AG20443 (cell line): ENCODE data around the gene GLIS1.

Source experiments
- DNase-seq: peaks from one replicate; pipeline ENCODE4 v3.0.0; 2012; ENCODE audit warnings: low spot score, mixed read lengths

GLIS1 gene

DNA sequence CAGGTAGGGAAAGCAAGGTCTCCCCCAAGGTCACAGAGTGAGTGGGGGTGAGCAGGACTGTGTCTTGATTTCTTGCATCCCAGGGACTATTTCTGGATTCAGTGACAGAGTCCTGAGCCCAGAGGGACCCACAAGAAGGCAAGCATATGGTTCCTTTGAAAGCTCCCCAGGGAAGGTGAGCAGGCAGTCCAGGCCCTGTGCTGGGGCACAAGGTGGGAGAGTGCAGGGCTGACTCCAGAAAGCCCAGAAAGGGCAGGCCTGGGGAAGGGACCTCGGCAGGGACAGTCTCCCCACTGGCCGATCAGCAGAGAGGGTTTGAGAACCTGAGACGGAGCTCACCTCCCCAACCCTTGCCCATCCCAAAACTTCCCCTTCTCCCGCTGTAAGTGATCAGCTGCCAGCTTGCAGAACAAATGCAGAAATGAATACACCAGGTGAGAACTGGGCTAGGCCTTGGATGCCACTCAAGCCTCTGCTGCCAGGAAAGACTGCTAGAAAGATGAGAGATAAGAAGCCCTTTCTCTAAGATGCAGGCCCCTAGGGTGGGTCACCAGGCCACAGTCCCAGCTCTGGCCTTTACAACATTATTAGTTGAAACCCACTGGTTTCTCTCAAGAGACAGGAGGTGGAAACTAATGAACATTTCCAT lies 121.0 kb downstream of the GLIS1 start:
- DNase-seq: no peak

DNA sequence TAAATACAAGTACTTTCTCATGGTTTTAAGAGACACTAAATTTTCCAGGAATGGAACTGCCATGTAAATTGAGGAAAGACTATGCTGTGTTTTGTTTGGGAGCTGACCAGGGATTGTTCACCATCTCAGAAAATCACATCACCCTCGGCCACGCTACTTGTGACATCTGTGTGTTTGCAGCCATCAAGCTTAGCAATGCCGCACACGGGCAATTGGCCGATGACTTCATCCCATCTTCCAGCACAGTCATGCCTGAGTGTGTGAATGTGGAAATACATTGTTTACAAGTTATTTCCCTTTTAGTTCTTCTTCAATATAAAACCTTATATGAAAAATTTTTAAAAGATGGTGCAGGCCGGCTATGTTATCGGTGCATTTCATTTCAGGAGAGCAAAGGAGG lies 121.6 kb downstream of the GLIS1 start:
- no peak for DNase-seq

DNA sequence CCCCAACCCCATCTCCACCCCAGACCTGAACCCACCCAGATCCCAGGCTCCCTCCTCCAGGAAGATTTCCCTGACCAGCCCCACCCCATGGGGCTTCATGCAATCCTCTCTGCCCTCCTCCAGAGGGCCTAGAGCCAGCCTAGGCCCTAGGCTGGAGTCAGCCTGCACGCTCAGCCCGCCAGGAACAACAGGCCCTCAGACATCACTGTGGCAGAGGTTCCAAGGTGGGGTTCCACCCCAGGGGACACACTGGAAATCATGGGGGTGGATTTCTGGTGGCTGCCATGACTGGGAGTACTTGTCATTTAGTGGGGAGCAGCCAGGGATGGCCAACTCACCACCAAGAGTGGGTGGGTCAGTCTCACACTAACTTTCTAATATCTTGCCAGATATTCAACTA lies 122.0 kb downstream of the GLIS1 start:
- no peak for DNase-seq

DNA sequence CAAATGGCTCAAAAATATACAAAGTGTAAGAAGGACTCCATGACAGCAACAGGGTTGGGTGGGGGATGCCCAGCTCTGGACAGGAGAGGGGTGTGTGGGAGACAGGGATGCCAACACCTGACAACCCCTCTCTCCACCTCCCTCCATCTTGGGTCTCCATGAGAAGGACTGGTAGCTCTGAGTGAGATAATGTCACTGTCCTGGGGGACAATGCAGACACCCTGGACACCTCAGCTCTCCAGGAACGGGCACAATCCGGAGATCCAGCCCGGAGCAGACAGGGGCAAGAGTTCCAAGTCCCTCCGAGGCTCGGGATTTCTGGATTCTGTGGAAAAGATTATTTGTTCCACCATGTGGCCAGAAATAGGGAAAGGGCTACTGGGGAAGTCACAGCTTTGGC lies 122.5 kb downstream of the GLIS1 start:
- DNase-seq: no peak

DNA sequence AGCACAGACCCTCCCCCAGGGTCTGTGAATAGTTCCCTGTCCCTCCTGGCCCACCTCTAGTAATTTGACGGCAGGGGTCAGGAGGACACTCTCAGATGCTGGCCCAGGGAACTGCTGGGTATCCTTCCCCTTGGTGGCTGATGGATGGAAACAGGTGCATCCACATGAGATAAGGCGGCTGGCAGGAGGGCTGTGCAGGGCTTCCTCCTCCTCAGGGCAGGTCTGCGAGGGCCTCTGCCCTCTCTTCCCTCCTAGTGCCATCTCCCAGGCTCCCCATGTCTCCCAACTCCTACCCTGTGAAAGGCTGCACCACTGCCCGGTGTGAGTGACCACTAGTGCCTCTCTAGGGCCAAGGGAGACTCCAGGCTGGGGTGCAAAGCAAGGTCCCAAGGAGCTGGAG lies 123.9 kb downstream of the GLIS1 start:
- no peak for DNase-seq

DNA sequence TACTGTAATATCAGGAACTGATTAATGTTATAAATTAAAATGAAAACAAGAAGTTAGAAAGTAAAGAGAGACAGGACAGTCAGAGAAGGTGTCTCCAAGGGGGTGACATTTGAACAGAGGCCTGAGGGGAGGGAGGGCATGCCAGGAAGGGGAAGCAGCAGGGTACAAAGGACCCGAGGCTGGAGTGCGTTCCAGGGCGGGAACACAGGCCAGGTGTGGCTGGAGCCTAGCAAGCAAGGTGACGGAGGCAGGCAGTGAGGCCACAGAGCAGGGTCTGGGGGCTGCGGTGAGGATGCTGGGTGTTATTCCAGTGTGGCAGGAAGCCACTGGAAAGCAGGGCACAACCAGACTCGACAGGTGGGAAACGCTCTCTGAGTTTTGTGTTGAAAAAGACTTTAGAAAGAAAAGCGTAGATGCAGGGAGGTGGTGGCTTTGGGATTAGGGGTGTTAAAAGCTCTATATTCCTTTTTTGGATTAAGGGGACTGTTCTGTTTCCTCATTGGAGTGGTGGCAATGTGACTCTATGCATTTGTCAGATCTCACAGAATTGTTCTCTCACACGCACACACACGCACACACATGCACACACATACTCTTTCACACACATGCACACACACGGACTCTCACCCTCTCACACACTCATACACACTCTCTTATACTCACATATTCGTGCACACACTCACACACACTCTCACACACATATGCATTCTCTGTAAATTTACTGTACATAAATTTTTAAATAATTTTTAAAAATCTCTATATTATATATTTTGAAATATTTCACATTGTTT lies 124.5 kb downstream of the GLIS1 start:
- no peak for DNase-seq

DNA sequence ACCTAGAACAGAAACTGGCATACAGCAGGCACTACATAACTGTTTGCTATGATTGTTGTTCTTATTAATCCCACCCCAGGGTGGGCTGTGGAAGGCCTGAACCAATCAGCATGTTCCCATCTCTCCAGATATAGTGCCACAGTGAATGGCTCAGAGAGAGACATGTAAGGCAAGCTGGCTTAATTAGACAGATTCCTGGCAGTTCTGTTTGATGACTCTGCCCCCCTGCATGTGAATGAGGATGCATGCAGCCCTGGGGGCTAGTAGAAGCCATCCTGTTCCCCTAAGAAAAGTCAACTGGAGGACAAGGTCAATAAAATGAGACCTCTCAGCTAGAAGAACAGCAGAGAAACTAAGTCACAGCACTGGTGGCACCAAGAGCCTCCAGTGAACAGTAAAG lies 130.3 kb downstream of the GLIS1 start:
- no peak for DNase-seq

DNA sequence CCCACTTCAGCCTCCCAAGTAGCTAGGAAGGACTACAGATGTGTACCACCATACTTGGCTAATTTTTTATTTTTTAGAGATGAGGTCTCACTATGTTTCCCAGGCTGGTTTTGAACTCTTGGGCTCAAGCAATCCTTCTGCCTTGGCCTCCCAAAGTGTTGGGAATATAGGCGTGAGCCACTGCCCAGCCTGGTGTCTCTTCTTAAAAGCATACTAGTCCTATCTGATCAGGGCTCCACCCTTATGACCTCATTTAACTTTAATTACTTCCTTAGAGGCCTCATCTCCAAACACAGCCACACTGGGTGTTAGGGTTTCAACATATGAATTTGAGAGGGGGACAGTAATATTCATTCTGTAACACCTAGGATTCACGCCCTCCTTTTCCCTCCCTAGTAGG lies 130.9 kb downstream of the GLIS1 start:
- DNase-seq: no peak

DNA sequence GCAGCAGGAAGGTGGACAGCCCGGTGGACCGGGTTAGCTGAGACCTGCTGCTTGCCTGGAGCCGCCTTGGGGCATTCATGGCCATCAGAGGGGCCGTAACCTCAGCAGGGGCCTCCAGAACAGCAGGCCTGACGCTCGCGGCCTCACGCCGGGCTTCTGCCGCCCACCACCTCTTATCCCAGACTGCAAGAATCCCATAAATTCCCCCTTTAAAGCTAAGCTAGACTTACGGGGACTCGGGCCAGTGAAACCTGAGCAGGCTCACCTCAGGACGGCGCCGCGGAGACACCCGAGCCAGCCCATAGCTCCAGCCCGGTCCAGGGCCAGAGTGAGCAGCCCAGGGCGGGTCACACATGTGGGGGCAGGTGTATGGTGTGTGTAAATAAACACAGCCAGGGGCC lies 132.3 kb downstream of the GLIS1 start:
- DNase-seq: no peak

DNA sequence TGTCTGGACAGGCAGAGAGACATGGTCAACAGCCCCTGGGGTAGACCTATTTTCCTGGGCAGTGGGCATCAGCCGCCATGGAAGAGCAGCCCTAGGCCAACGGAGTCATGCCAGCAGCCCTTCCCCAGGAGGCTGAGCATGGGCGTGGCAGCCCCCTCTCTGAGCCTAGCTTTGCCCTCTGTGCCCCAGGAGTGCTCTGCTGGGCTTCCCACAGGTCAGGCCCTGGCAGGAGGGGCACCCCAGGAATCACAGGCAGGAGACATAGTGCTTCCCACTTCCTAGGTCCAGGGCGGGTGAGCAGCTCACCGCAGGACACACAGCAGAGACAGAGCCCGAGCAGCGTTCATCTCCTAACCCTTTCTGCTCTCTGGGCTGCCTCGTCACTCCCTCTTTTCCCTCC lies 132.8 kb downstream of the GLIS1 start:
- DNase-seq: no peak

DNA sequence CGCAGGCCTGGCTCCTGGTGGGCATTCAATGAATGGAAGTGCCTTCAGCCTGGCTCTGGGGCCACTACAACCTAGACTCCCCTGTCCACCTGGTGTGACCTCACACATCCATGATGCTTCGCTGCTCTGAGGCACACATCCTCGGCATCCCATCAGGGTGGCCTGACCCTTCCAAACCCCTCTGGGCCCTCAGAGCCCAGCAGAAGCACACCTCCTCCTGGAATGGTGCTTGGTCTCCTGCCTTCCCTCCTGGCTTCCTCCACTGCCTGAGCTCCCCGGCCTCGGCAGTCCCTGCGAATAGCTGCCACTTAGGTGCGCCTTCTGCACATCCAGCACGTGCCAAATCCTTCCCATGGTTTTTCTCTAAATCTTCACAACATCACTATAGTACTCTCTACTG lies 133.8 kb downstream of the GLIS1 start:
- no peak for DNase-seq

DNA sequence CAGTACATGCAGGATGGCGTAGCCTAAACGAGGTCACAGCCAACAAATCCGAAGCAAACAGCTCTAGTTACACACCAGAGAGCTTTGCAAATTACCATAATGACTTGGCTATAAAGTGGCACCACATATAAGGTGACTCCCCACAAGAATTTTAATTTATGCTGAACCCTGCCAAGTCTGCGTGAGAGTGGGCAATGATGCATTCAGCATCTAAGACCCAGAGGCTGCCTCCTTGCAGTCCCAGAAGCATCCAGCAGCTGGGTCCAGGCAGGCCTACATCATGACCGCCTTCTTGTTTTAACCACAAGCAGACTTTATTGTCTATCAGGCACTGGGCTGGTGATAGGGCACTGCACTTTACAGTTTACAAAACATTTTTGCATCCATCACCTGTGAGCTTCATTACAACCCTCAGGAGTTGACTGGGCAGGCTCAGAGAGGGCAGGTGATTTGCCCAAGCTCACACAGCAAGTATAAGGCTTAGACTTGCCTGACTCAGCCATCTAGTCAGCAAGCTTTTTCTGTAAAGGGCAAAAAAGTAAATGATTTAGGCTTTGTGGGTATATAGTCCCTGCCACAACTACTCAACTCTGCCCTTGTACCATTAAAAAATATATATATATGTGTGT lies 134.6 kb downstream of the GLIS1 start:
- no peak for DNase-seq

DNA sequence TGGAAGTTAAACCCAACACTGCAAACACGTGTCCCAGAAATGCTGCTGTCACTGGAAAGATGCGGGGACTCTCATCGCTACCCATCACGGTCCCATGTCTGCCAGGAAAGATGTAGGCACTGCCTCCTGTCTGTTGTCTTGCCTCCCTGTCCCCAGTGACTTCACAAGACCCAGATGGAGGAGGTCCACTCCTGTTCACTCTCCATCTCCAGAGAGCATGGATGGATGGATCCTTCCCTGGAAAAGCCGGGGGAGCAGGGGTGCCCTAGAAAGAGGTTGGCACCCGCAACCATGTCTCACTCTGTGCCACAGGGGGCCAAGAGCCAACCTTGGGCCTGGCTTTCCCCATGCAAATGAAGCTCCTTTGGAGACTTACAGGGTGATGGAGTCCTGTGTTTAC lies 135.5 kb downstream of the GLIS1 start:
- DNase-seq: no peak

DNA sequence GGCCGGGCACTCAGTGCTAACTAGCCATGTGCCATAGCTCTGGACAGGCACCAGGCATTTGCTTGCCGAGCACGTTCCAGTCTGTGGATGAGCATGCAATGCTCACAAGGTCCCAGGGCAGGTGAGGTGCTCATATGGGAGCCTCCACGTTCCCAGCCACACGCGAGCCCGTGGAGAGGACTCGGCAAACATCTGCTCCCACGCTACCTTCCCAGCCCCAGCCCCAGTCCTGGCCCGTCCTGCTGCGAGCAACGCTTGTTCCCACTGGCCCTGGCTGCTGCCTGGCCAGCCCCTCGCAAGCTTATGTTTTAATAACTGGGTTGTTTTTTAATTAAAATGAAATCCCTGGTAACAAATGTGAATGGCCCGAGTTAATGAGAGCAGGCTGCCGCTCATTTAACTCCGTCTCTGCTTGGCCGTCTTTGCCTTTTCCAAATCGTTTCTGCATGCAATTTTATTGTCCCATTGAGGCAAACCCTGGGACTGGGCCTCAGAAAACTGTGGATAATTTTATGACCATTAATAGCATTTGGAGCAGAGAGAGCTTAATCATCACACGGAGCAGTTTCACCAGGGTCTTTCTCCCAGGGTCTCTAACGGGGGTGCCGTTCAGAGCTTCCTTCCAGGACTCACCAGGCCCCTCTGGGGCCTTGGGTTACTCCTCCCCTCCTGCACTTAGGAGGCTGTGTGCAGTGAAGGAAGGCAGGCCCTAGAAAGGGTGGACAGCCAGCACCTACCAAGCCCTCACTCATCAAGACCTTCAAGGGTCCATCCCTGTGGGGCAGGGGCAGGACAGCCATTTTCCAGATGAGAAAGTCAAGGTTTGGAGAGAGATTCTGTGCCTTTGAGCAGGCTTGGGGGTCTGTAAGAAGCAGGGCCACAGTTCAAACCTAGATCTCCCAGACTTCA lies 136.8 kb downstream of the GLIS1 start:
- DNase-seq: no peak

DNA sequence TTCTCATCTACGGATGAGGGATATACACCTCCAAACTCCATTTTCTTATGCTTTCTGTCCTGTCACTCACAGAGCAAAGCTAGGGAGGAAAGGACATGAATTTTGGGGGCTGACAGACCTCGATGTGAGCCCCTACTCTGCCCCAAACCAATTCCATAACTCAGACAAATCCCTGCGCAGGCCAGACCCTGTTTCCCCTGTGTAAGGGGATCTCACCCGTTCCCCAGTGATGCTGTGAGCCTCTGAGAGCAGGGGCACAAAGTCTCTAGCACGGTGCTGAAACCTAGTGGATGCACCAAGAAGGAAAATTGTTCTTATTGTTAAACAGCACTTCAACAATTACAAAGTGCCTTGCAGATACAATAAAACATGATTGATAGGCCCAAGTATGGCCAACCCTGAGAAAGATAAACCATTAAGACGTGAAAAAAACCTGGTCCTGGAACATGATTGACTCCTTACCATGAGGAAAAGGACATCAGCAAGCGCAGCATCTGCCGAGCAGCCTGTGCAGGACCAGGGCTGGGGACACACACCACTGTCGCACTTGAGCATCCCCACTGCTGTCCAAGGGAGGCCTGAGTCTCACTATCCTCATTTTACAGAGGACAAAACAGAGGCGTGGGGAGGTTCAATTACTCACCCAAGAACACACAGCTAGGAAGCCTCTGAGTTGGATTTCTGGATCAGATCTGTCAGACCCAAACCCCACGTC lies 137.8 kb downstream of the GLIS1 start:
- DNase-seq: no peak

DNA sequence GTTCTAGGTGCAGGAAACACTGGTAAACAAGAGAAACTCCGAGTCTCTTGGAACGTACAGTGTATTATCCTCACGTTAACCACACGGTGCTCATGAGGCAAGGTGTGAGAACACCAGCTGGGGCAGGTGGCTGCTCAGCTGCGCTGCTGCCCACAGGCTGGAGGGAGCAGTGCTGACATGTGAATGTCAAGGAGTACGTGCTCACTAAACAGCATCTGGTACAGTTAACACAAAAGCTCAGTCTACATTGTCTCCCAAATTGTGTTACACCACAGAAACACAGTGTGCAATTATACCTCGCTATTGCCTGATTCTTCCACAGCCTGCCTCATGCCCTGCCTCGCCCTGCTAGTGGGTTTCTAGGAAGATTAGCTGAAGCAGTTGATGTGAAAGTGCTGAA lies 138.4 kb downstream of the GLIS1 start:
- DNase-seq: no peak

DNA sequence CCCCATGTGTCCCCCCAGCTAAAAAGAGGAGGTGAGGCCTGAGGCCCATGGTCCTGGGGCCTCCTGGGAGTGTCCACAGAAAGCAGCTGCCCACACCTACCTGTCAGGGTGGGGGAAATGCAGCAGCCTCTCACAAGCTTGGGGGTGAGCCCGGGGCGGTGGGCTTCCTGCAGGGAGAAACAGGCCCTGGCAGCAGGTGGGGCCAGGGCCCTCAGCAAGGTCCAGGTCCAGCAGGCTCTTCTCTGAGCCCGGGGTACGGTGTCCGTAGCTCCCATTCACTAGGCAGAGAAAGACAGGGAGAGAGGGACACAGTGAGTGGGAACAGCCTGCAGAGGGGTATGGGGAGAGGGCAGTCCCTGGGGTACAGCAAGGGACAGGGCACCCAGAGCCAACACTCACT lies 139.0 kb downstream of the GLIS1 start:
- no peak for DNase-seq

DNA sequence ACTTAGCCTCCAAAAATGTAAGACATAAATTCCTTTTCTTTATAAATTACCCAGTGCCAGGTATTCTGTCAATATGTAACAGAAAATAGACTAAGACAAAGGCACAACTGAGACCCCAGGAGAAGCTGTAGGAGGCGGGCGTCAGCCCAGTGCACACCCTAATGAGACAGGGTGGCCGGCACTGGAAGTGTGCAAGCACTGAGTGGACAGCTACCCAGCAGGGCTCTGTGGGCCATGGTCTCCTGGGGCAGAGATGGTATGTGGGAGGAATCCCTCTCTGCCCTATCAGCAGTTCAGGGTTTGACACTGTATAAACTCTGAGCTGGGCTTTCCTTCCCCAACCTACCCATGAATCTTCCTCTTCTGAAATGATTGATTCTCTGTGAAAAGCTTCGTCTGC lies 139.5 kb downstream of the GLIS1 start:
- DNase-seq: no peak

DNA sequence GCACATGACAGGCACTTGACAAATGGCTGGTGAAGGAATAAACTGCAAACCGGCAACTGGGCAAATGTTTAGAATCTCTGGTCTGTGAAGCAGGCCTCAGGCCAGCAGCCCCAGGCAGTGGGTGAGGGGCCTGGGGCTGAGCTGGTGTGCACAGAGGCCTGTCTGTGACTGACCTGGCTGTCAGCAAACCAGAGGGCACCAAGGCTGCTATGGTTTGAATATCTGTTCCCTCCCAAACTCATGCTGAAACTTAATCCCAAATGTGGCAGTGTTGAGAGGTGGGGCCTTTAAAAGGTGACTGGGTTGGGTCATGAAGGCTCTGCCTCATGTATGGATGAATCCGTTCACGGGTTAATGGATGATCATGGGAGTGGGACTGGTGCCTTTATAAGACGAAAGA lies 140.0 kb downstream of the GLIS1 start:
- DNase-seq: no peak

DNA sequence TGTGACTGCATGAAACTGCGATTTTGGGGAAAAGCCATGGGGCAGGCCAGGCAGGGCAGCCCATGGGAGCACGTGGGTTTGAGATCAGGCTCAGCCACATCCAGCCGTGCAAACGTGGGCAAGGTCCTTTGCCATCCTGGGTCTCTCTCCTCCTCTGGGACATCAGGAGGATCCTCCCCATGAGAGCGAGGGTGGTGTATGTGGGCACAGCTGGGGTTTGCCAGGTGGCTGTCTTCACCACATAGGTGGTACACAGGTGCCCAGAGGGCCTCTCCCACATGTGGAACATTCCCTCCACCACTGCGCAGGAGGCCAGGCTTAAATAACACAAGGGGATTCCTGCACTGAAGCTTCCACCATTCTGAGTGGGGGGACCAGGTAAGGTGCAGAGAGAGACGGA lies 143.1 kb downstream of the GLIS1 start:
- no peak for DNase-seq

DNA sequence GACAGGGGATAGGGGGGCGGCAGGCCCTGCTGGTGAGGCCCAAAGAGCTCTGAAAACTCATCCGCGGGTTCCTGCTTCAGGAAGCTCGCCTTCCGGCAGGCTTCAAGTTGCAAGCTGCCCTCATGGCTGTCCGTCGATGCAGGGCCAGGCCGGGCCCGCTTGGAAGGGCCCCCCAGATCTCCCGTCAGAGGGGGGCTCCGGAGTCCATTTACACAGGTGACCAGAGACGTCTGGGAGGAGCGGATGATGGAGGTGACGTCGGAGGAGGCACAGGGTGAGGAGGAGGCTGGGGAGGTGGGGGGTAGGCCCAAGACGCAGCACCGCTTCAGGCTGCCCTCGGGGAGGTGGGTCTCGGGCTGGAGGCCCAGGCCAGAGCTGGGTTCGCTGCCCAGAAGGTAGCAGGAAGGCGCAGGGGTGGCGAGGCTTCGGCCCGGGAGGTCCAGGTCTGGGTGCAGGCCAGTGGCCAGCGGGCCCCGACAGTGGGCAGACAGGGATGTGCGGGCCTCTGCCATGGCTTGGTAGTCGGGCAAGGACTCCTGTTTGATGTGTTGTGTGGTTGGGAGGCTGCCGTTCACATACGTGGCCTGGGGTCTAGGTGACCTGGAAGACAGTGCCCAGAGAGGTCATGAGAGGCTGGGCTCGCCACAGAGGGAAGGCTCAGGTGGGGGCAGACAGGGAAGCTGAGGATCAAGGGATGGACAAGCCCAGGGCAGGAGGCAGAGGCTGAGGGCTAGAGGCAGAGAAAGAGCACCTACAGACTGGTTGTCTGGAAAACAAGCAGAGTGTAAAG lies 144.4 kb downstream of the GLIS1 start:
- DNase-seq: no peak
